ENCODE measurements around the gene ADAM8. TPM values are rescaled to one million over a fixed set of nuclear protein-coding genes. Genes with fewer than 3 reads are reported as not detected.

ADAM8 gene
- polyA plus RNA-seq, 1 of the 3 experiments (the other 2 are of a cell fraction): 1.7 TPM

DNA sequence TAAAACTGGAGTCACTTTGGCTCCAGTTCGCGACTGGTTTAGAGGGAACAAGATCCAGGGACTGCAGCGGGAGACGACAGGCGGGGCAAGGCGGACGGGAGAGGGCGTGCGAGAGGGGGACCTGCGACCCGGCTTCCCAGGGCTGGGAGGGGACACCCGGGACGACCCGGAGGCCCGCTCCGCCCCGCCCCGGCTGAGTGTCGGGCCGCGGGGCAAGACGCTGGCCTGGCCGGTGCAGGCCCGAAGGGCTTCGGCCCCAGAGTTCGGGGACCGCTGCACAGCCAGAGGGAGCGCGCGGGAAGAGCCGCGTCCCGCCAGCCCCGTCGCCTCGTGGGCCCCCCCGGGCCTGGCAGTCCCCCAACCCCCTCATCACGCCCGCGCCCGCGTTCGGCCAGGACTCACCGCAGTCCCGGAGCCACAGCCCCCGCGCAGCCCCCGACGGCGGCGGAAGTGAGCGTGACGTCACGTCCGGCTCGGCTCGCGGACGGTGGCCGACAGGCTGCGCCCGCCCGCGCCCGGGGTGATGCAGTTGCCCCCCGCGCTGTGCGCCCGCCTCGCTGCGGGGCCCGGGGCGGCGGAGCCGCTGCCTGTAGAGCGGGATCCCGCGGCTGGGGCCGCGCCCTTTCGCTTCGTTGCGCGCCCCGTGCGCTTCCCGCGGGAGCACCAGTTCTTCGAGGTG is 31.9 kb upstream of the ADAM8 start, which contains the start of the genes TUBGCP2 and ZNF511:
TUBGCP2 (minus strand) TSS at position 452 of the 679 bp plus-strand sequence. CDS start 5,931 bp downstream, outside the sequence.
ZNF511 (plus strand) TSS at position 494 of the 679 bp plus-strand sequence; CDS start at position 524, 30 bp downstream.
- ChIA-PET POLR2A (interaction anchor here (1.5 kb wide), 1 partner anchor 16 kb away, joined by 5 read pairs; no protein-coding TSS in a partner anchor), CTCF (interaction anchor here (0.8 to 4.3 kb wide), 16 partner anchors 10 to 573 kb away, joined by 3 to 24 read pairs (median 4); partner anchors contain the start of gene ADAM8)
- 2% methylated on average over 17 of the region's 89 CpGs for WGBS (ENCODE audit: low lambda C conversion rate)
- Histone ChIP-seq H3K4me2 (peak within 1 kb of the TSS; percentile 96), H3K9me3 (no peaks in the 10 kb centered on the region), H3K27ac (ENCODE audit: low read depth in 2 of 2, low read length in 1 of 2) (peak within 1 kb of the TSS; percentile 93 to 97), H3K36me3 (replicated peaks in 1 of 2; ENCODE audit: control insufficient read depth in 1 of 2, insufficient read depth in 2 of 2, low read length in 1 of 2) (peaks cover 11 to 26% of the 10 kb centered on the region in 2 experiments), H3K27me3 (ENCODE audit: insufficient read depth) (no peaks in the 10 kb centered on the region), H3K79me2 (ENCODE audit: insufficient read depth) (peaks cover 54% of the 10 kb centered on the region), H2AFZ (ENCODE audit: low read depth) (peak within 1 kb of the TSS; percentile 92), H3K4me3 (ENCODE audit: low read depth in 2 of 2, low read length in 1 of 2) (peak within 1 kb of the TSS; percentile 97 to 98), H3K9me2 (no peaks in the 10 kb centered on the region), H3K9ac (peak within 1 kb of the TSS; percentile 94), H3F3A (replicated peaks; ENCODE audit: insufficient read depth) (peaks cover 13% of the 10 kb centered on the region), H3K4me1 (ENCODE audit: control insufficient read depth in 1 of 2, insufficient read depth in 2 of 2, low read depth in 1 of 2, low read length in 1 of 2) (peaks cover 8 to 16% of the 10 kb centered on the region in 2 experiments; a peak in 2 of 4 replicates), H4K20me1 (ENCODE audit: insufficient read depth) (peaks cover 49% of the 10 kb centered on the region)
- DNase-seq: peak; percentile 95
- TF ChIP-seq MXI1 (IDR thresholded peaks at IDR 0.05; ENCODE audit: low read depth, low read length) (no peak), ELF1 (IDR thresholded peaks at IDR 0.05) (no peak), RAD21 (IDR thresholded peaks at IDR 0.05; ENCODE audit: low read length) (no peak), TCF12 (IDR thresholded peaks at IDR 0.05) (no peak), POLR2AphosphoS5 (IDR thresholded peaks at IDR 0.05; ENCODE audit: low read depth, low read length) (peak; percentile 64), JUND (IDR thresholded peaks at IDR 0.05) (no peak), RFX5 (IDR thresholded peaks at IDR 0.05; ENCODE audit: low read length) (no peak), SMC3 (IDR thresholded peaks at IDR 0.05; ENCODE audit: low read depth, low read length) (no peak), EP300 (IDR thresholded peaks at IDR 0.05; ENCODE audit: borderline replicate concordance in 1 of 2, low read depth in 1 of 2, low read length in 1 of 2) (no peak; a peak in 1 of 4 replicates), MEF2A (IDR thresholded peaks at IDR 0.05; ENCODE audit: borderline replicate concordance, low read depth) (no peak), CHD2 (IDR thresholded peaks at IDR 0.05; ENCODE audit: low read length, partially characterized antibody) (no peak), RCOR1 (IDR thresholded peaks at IDR 0.05; ENCODE audit: low read length) (no peak), NFIC (IDR thresholded peaks at IDR 0.05; ENCODE audit: borderline replicate concordance) (no peak), FOXM1 (IDR thresholded peaks at IDR 0.05; ENCODE audit: low read depth) (no peak), GABPA (IDR thresholded peaks at IDR 0.05; ENCODE audit: low read depth) (peak; percentile 86), FOSL2 (IDR thresholded peaks at IDR 0.05; ENCODE audit: borderline replicate concordance, low read depth) (no peak), GATA2 (CRISPR knock-in tag; IDR thresholded peaks at IDR 0.05) (no peak), TEAD4 (IDR thresholded peaks at IDR 0.05; ENCODE audit: borderline replicate concordance, insufficient read depth) (no peak)
- TF ChIP-seq, protein P1, sequence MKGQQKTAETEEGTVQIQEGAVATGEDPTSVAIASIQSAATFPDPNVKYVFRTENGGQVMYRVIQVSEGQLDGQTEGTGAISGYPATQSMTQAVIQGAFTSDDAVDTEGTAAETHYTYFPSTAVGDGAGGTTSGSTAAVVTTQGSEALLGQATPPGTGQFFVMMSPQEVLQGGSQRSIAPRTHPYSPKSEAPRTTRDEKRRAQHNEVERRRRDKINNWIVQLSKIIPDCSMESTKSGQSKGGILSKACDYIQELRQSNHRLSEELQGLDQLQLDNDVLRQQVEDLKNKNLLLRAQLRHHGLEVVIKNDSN (IDR thresholded peaks at IDR 0.05; ENCODE audit: borderline replicate concordance, low read depth): no peak
- TF ChIP-seq, protein P2, sequence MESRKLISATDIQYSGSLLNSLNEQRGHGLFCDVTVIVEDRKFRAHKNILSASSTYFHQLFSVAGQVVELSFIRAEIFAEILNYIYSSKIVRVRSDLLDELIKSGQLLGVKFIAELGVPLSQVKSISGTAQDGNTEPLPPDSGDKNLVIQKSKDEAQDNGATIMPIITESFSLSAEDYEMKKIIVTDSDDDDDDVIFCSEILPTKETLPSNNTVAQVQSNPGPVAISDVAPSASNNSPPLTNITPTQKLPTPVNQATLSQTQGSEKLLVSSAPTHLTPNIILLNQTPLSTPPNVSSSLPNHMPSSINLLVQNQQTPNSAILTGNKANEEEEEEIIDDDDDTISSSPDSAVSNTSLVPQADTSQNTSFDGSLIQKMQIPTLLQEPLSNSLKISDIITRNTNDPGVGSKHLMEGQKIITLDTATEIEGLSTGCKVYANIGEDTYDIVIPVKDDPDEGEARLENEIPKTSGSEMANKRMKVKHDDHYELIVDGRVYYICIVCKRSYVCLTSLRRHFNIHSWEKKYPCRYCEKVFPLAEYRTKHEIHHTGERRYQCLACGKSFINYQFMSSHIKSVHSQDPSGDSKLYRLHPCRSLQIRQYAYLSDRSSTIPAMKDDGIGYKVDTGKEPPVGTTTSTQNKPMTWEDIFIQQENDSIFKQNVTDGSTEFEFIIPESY (IDR thresholded peaks at IDR 0.05; ENCODE audit: borderline replicate concordance, low read depth): no peak
- TF ChIP-seq, protein P3, sequence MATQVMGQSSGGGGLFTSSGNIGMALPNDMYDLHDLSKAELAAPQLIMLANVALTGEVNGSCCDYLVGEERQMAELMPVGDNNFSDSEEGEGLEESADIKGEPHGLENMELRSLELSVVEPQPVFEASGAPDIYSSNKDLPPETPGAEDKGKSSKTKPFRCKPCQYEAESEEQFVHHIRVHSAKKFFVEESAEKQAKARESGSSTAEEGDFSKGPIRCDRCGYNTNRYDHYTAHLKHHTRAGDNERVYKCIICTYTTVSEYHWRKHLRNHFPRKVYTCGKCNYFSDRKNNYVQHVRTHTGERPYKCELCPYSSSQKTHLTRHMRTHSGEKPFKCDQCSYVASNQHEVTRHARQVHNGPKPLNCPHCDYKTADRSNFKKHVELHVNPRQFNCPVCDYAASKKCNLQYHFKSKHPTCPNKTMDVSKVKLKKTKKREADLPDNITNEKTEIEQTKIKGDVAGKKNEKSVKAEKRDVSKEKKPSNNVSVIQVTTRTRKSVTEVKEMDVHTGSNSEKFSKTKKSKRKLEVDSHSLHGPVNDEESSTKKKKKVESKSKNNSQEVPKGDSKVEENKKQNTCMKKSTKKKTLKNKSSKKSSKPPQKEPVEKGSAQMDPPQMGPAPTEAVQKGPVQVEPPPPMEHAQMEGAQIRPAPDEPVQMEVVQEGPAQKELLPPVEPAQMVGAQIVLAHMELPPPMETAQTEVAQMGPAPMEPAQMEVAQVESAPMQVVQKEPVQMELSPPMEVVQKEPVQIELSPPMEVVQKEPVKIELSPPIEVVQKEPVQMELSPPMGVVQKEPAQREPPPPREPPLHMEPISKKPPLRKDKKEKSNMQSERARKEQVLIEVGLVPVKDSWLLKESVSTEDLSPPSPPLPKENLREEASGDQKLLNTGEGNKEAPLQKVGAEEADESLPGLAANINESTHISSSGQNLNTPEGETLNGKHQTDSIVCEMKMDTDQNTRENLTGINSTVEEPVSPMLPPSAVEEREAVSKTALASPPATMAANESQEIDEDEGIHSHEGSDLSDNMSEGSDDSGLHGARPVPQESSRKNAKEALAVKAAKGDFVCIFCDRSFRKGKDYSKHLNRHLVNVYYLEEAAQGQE (IDR thresholded peaks at IDR 0.05; ENCODE audit: low read depth, low read length): no peak
- TF ChIP-seq, protein P4, sequence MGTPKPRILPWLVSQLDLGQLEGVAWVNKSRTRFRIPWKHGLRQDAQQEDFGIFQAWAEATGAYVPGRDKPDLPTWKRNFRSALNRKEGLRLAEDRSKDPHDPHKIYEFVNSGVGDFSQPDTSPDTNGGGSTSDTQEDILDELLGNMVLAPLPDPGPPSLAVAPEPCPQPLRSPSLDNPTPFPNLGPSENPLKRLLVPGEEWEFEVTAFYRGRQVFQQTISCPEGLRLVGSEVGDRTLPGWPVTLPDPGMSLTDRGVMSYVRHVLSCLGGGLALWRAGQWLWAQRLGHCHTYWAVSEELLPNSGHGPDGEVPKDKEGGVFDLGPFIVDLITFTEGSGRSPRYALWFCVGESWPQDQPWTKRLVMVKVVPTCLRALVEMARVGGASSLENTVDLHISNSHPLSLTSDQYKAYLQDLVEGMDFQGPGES (IDR thresholded peaks at IDR 0.05; ENCODE audit: low read depth, low read length): no peak
- TF ChIP-seq, protein P5, sequence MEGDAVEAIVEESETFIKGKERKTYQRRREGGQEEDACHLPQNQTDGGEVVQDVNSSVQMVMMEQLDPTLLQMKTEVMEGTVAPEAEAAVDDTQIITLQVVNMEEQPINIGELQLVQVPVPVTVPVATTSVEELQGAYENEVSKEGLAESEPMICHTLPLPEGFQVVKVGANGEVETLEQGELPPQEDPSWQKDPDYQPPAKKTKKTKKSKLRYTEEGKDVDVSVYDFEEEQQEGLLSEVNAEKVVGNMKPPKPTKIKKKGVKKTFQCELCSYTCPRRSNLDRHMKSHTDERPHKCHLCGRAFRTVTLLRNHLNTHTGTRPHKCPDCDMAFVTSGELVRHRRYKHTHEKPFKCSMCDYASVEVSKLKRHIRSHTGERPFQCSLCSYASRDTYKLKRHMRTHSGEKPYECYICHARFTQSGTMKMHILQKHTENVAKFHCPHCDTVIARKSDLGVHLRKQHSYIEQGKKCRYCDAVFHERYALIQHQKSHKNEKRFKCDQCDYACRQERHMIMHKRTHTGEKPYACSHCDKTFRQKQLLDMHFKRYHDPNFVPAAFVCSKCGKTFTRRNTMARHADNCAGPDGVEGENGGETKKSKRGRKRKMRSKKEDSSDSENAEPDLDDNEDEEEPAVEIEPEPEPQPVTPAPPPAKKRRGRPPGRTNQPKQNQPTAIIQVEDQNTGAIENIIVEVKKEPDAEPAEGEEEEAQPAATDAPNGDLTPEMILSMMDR (IDR thresholded peaks at IDR 0.05): no peak
- TF ChIP-seq, protein P6, sequence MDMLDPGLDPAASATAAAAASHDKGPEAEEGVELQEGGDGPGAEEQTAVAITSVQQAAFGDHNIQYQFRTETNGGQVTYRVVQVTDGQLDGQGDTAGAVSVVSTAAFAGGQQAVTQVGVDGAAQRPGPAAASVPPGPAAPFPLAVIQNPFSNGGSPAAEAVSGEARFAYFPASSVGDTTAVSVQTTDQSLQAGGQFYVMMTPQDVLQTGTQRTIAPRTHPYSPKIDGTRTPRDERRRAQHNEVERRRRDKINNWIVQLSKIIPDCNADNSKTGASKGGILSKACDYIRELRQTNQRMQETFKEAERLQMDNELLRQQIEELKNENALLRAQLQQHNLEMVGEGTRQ (IDR thresholded peaks at IDR 0.05; ENCODE audit: borderline replicate concordance, low read depth, low read length): no peak
